ENCODE measurements around the gene USPL1. TPM values are rescaled to one million over a fixed set of nuclear protein-coding genes. Genes with fewer than 3 reads are reported as not detected.
A peak's percentile ranks its signal among the peaks of the same experiment; 100 is the strongest.

The USPL1 gene
- total RNA-seq, 1 donor from 2014 or later, result 21.1 TPM

DNA sequence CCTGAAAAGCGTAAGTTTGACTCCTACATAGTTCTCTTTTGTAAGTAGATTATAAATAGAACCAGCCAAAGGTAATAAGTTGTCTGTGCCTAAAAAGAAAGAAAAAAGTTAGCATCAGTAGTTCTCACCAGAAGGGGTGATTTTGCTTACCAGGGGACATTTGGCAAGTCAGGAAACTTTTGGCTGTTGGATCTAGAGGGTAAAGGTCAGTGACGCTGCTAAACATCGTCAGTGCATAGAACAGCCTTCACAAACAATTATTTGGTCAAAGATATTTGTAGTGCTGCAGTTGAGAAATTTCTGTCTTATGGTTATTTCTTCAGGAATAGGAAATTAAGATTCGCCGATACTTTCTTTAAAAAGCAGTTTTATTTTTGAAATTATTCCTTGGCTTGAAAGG lies 2.0 kb downstream of the USPL1 start:
- H3K27me3 Mint-ChIP-seq (ENCODE audit: unreplicated experiment), result no peaks in the 10 kb centered on the region
- peaks cover 7% of the 10 kb centered on the region for H3K36me3 Mint-ChIP-seq (ENCODE audit: low read depth, unreplicated experiment)

DNA sequence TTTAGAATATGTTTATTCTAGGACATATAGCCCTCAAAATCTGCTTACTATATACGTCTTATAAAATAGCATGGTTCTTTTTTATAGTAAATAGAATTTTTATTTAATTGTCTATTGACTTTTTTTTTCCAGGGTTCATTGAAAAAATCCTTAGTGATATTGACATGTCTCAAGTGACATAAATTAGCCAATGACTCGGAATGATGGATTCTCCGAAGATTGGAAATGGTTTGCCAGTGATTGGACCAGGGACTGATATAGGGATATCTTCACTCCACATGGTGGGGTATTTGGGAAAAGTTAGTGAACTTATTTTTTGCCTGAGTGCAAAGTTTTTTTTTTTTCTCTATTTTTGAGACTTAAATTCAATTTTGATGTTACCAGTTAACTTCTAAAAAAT lies 3.2 kb downstream of the USPL1 start:
- Mint-ChIP-seq H3K4me1 (ENCODE audit: unreplicated experiment) (peaks cover 5% of the 10 kb centered on the region), H3K4me3 (ENCODE audit: unreplicated experiment) (no peak overlapping the region), H3K9me3 (ENCODE audit: unreplicated experiment) (no peaks in the 10 kb centered on the region), H3K27me3 (ENCODE audit: unreplicated experiment) (no peaks in the 10 kb centered on the region), H3K36me3 (ENCODE audit: low read depth, unreplicated experiment) (peaks cover 11% of the 10 kb centered on the region), H3K27ac (ENCODE audit: unreplicated experiment) (no peak overlapping the region)
- TF ChIP-seq, protein P1, sequence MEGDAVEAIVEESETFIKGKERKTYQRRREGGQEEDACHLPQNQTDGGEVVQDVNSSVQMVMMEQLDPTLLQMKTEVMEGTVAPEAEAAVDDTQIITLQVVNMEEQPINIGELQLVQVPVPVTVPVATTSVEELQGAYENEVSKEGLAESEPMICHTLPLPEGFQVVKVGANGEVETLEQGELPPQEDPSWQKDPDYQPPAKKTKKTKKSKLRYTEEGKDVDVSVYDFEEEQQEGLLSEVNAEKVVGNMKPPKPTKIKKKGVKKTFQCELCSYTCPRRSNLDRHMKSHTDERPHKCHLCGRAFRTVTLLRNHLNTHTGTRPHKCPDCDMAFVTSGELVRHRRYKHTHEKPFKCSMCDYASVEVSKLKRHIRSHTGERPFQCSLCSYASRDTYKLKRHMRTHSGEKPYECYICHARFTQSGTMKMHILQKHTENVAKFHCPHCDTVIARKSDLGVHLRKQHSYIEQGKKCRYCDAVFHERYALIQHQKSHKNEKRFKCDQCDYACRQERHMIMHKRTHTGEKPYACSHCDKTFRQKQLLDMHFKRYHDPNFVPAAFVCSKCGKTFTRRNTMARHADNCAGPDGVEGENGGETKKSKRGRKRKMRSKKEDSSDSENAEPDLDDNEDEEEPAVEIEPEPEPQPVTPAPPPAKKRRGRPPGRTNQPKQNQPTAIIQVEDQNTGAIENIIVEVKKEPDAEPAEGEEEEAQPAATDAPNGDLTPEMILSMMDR (IDR thresholded peaks at IDR 0.05; ENCODE audit: unreplicated experiment), result no peak
- DNase-seq (ENCODE audit: low spot score), result no peak

More for the DNA sequence above, 2.0 kb downstream of the USPL1 start:
- H3K4me1 Mint-ChIP-seq (ENCODE audit: unreplicated experiment), result peaks cover 7% of the 10 kb centered on the region
- no peaks in the 10 kb centered on the region for H3K9me3 Mint-ChIP-seq (ENCODE audit: unreplicated experiment)
- H3K27ac Mint-ChIP-seq (ENCODE audit: unreplicated experiment), result no peak overlapping the region
- TF ChIP-seq, protein P1 (IDR thresholded peaks at IDR 0.05; ENCODE audit: unreplicated experiment), result no peak
- DNase-seq (ENCODE audit: low spot score), result no peak
- H3K4me3 Mint-ChIP-seq (ENCODE audit: unreplicated experiment), result no peak overlapping the region

DNA sequence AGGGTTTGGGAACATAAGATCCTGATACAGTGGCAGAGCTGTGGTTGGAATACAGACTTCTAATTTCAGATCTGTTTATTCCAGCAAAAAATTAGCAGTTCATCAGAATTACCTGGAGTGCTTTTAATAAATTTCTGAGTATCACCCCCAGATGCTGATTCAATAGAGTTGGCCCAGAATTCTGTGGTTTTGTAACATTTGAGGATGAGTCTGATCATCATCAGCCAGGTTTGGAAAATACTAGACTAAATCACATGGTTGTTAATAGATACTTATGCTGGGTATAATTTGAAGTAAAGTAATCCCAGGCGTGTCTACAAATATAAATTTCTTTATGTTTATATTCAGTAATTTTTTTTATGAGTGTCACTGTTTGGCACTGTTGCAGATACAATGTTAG lies 4.8 kb downstream of the USPL1 start:
- H3K4me3 Mint-ChIP-seq (ENCODE audit: unreplicated experiment), result no peak overlapping the region
- peaks cover 2% of the 10 kb centered on the region for H3K4me1 Mint-ChIP-seq (ENCODE audit: unreplicated experiment)
- peaks cover 11% of the 10 kb centered on the region for H3K36me3 Mint-ChIP-seq (ENCODE audit: low read depth, unreplicated experiment)
- H3K9me3 Mint-ChIP-seq (ENCODE audit: unreplicated experiment), result no peaks in the 10 kb centered on the region
- no peaks in the 10 kb centered on the region for H3K27me3 Mint-ChIP-seq (ENCODE audit: unreplicated experiment)
- peak overlapping the region; percentile 14 for H3K27ac Mint-ChIP-seq (ENCODE audit: unreplicated experiment)
- DNase-seq (ENCODE audit: low spot score), result no peak
- TF ChIP-seq, protein P1 (IDR thresholded peaks at IDR 0.05; ENCODE audit: unreplicated experiment), result no peak

DNA sequence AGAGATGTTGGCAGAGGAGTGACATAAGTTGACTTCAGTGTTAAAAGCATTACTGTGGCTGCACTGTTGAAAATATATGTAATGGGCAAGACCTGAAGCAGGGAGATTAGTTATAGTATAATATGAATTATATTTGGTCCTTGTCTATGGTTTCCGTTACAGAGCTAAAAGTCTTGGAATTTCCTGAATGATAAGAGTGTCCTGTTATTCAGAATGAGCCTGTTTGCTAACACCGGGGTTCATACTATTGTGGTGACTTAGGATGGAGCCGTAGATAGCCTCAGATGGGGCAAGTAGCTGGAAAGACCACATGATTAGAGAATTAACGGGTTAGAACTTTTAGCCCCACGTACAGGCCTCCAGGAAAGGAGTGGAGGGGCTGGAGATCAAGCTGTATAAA lies 5.7 kb downstream of the USPL1 start:
- no peak overlapping the region for H3K27ac Mint-ChIP-seq (ENCODE audit: unreplicated experiment)
- peaks cover 12% of the 10 kb centered on the region for H3K36me3 Mint-ChIP-seq (ENCODE audit: low read depth, unreplicated experiment)
- H3K4me3 Mint-ChIP-seq (ENCODE audit: unreplicated experiment), result no peak overlapping the region
- no peaks in the 10 kb centered on the region for H3K9me3 Mint-ChIP-seq (ENCODE audit: unreplicated experiment)
- DNase-seq (ENCODE audit: low spot score), result no peak
- H3K27me3 Mint-ChIP-seq (ENCODE audit: unreplicated experiment), result no peaks in the 10 kb centered on the region
- TF ChIP-seq, protein P1 (IDR thresholded peaks at IDR 0.05; ENCODE audit: unreplicated experiment), result no peak
- peaks cover 2% of the 10 kb centered on the region for H3K4me1 Mint-ChIP-seq (ENCODE audit: unreplicated experiment)

DNA sequence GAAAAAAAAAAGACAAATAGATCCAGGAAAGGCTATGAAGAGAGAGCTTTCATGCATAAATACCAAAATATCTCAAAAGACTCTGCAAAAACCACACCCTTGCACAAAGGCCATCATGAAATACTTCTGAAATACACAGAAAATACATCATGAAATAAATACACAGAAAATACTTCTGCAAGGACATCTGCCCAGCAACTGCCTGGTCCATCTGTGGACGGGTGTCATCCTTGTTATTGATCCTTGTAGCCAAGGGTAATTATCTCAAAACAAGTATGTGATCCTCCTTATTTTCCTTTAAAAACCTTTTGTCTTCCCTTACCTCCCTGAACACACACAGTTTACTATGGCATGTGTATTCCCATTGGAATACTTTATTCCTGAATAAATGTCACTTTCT lies 6.9 kb downstream of the USPL1 start:
- Mint-ChIP-seq H3K4me1 (ENCODE audit: unreplicated experiment) (peaks cover under 1% of the 10 kb centered on the region), H3K27me3 (ENCODE audit: unreplicated experiment) (no peaks in the 10 kb centered on the region), H3K27ac (ENCODE audit: unreplicated experiment) (no peak overlapping the region), H3K4me3 (ENCODE audit: unreplicated experiment) (no peak overlapping the region), H3K36me3 (ENCODE audit: low read depth, unreplicated experiment) (peaks cover 14% of the 10 kb centered on the region), H3K9me3 (ENCODE audit: unreplicated experiment) (no peaks in the 10 kb centered on the region)
- DNase-seq (ENCODE audit: low spot score), result no peak
- TF ChIP-seq, protein P1 (IDR thresholded peaks at IDR 0.05; ENCODE audit: unreplicated experiment), result no peak

Data from endothelial cell (in vitro differentiated cells).